GDM1 (cell line): ENCODE data around the gene ADA.
"Not testable (repeated sequence)": the region's sequence is repeated elsewhere in the genome, so short reads cannot be mapped to it uniquely, and the experiment has no call there.

Experiments used
- DNase-seq: peaks from one replicate; lab custom pipeline; 2025; lab: John Stamatoyannopoulos, UW

ADA gene

GRCh38 chr20:44651684-44652423 lies at the start of gene ADA:
Gene ADA, minus strand, starts transcription at chr20:44651699. Its CDS starts 92 bp downstream, at chr20:44651607.
- DNase-seq: peak; percentile 44

DNA sequence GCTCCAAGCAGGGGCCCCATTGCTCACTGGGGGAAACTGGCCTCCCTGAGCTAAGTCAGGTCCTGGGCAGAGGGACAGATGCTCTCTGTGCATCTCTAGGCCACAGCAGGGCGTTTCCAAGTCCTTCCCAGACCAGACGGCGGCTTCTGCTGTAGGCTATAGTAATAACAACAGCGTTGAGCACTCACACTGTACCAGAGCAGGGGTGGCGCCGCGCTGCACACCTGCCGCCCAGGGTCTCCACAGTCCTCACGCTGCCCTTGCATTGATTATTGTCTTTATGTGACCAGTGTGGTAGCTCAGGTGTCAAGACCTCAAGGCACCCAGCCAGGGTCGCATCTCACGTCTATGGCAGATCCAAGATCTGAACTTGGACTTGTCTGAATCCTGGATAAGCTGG lies 48.8 kb upstream of the ADA start:
- no peak for DNase-seq

GRCh38 chr20:44698351-44698750 lies 46.9 kb upstream of the ADA start:
- DNase-seq: no peak

DNA sequence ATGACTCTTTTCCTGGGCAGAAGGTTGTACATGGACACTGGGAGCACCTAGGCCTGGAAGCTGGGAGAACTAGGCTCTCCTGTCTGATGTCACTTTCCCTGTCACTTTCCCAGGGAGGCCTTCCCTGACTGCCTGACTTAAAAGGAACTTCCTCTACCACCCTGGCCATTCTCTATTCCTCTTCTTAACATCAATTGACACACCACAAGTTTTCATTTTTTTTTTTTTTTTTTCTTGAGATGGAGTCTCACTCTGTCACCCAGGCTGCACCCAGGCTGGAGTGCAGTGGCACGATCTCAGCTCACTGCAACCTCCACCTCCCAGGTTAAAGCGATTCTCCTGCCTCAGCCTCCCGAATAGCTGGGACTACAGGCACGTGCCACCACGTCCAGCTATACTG lies 45.5 kb upstream of the ADA start:
- not testable (repeated sequence) for DNase-seq

GRCh38 chr20:44696315-44696714 lies 44.8 kb upstream of the ADA start:
- no peak for DNase-seq

DNA sequence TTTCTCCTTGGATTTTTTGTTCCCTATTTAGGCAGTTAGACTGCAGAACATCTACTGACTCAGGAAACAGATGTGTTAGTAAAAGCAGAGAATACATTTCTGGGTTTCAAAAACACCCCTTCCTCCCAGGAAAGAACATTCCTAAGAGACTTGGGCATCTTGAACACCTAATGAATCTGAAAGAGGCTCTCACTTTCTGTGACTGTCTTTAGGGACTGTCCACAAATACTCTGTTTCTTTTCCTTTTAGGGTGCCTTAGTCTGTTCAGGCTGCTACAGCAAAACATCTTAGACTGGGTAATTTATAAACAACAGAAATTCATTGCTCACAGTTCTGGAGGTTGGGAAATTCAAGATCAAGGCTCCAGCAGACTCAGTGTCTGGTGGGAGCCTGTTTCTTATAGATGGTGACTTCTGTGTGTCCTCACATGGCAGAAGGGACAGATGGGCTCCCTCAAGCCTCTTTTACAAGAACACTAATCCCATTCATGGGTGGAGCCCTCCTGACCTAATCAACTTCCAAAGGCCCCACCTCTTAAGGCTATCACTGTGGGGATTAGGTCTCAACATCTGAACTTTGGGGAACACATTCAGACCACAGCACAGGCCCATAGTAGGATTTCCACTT lies 44.3 kb upstream of the ADA start:
- DNase-seq: no peak

DNA sequence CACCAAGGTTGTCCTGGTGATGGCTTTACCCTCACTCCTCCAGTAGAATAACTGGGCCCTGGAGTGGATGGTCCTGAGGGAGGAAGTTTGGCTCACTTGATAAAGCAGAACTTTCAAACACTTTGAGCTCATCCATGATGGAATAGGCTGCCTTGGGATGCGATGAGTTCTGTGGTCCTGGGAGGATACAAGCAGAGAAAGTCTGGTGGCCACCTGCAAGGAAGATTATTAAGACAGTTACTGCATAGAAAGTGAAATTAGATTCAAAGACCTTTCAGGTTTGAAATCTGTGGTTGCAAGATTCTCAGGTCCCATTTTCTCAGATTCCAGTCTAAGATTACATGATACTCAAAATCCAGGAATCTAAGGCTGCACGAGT lies 43.8 kb upstream of the ADA start:
- no peak for DNase-seq

DNA sequence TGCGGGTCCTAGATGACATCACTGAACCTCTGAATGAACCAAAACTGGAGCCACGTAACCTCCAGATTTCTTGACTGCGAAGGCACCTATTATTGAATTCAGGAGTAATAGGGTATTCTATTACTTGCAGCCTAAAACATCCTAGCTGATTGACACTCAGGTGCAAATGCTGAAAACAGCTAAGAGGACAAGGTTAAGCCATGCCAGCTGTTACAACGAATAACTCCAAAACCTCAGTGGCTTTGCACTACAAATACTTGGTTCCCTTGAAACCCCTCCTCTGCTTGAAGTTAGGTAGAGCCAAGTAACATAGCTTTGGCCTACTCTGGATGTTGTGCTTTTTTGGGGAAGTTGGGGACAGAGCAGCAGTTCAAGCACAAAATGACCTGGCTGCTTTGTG lies 42.7 kb upstream of the ADA start:
- no peak for DNase-seq

GRCh38 chr20:44693627-44694026 lies 42.1 kb upstream of the ADA start:
- no peak for DNase-seq

DNA sequence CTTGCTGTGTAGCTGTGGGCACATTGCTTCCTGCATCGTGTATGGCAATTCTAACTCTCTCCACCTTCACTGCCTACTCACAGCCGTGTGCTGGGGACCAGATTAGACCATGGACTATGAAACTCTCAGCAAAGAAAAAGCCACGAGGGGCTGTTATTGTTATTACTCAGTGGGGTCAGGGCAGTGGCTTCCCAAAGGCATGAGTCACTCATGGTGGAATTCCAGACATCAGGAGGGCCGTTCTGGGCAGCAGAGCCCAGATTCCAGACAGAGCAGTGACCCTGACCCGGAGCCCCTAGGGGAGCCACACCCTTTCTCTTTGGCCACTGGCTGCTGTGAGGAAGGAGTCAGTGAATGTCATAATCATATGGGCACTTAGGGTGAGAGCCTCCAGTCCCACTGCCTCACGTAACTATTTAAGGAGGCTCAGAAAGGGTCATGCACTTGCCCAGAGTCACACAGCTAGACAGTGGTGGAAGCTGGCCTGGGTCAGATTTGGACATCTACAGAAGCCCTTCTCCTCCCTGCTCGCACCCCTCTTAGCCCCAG lies 41.5 kb upstream of the ADA start:
- DNase-seq: no peak

- no peak for DNase-seq
Measured at GRCh38 chr20:44691424-44692423, 40.2 kb upstream of the ADA start.

DNA sequence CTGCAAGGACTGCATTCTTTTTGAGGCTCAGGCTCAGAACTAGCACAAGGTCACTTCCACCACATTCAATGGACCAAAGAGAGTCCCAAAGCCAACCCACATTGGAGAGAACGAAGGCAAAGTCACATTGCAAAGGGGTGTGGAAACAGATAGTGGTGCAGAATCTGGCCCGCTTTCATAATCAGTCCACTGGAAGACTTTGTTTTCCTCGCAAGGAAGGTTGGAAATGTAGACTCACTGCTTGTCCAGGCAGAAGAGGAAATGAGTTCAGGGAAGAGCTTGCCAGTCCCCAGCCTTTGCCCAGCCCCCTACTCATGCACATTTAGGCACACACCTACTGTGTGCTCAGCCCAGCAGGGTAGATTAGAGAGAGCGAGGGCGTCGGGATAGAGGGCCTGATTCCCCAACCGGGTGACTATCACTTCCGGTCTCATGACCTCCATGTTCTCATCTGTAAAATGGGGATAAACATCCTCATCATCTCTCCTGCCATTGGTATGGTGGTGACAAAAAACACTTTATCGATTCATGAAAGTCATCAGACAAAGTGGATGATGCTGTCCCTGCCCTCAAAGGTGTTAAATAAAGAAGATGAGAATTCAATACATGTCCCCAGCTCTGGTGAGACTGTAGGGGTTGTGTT lies 39.4 kb upstream of the ADA start:
- DNase-seq: no peak

- DNase-seq: no peak
Measured at GRCh38 chr20:44689809-44690208, 38.3 kb upstream of the ADA start.

DNA sequence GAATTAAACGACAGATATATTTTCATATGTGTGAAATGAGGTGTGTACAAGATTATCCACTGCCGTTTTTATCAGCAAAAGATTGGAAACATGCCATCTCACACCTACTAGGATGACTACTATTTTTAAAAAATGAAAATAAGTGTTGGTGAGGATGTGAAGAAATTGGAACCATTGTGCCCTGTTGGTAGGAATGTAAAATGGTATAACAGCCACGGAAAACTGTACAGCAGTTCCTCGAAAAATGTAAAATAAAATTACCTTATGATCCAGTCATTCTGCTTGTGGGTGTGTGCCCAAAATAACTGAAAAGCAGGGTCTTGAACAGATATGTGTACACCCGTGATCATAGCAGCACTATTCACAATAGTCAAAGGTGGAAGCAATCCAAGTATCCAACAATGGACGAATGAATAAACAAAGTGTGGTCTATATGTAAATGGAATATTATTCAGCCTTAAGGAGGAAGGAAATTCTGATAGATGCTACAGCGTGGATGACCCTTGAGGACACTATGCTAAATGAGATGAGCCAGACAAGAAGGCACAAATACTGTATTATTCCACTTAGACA lies 36.6 kb upstream of the ADA start:
- DNase-seq: no peak

DNA sequence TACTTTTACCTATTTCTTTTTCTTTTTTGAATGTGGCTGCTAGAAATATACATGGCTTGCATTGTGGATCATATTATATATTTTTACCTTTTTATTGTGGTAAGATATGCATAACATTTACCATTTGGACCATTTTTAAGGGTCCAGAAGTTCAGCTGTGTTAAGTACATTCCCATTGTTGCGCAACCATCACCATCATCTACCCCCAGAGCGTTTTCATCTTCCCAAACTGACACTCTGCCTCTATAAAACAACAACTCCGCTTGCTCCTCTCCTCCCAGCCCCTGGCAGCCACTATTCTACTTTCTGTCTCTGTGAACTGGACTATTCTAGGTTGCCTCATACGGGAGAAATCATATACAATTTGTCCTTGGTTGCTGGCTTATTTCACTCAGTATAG lies 35.4 kb upstream of the ADA start:
- DNase-seq: no peak

DNA sequence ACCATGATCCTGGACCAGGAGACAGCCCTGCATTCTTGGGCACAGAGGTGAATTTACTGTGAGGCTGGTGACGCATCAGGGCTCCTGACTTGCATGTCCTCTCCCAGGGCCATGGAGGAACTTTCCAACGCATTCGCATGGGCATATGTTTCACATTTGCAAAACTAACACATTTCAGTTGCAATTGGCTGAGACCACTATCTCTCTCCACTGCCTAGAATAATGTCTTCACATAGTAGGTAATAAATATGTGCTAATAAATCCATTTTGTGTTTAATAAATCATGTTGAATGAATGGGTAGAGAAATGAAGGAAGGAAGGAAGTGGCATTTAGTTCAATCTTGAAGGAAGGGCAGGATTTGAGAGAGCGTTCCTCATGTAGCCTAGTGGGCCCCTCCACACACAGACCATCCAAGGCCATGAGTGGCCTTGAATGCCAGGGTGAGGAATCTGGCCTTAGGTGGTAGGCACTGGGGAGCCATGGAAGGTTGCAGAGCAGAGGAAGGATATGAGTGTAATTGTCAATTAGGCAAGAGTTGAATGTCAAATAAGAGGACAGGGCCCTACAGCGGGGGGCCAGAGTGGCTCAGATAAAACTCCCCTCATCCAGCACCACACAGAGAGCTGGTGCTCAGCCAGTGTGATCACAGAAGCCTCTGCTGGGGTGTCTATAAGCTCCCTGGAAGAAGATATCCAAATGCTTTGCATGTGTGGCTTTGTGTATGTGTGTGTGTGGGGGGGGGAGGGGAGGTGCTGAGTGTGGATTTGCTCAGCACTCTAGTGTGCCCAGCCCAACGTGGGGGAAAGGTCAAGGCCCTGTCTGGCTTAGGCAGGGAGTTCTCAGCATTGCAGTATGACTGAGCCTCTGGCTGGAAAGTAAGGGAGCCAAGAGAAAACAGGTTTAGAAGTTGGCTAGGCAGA lies 32.8 kb upstream of the ADA start:
- no peak for DNase-seq

DNA sequence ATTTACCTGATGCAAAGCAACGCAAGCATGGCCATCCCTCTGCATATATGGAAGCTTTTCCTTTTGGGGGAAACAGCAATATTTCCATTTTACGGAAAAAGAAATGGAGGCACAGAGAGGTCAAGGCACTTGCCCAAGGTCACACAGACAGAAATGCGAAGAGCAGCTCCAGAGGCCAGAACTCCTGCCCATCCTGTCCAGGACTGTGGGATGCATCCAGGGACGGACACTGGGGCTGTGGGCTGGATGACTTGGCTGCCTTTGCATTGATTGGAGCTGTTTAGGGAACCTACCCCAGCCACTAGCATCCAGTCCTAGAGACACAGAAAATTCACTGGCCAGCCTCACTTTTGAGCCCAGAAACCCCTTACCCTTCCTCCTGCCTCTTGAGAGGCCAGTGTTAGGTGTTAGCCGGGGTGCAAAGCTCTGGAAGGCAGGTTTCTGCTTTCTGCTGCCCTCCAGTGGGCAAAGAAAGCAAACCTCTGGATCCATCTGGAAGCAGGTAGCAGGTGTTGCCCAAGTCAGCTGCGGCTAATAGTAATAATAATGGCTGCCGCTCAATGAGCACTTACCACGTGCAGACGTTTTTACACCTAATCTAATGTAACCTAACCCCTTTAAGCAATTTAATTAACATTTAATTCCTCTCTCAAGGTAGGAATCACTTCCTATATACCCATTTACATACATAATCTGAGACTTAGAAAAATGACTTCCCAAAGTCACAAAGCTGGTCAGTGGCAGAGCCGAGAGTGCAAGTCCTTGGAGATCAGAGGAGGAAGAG lies 32.0 kb upstream of the ADA start:
- peak; percentile 57 for DNase-seq

DNA sequence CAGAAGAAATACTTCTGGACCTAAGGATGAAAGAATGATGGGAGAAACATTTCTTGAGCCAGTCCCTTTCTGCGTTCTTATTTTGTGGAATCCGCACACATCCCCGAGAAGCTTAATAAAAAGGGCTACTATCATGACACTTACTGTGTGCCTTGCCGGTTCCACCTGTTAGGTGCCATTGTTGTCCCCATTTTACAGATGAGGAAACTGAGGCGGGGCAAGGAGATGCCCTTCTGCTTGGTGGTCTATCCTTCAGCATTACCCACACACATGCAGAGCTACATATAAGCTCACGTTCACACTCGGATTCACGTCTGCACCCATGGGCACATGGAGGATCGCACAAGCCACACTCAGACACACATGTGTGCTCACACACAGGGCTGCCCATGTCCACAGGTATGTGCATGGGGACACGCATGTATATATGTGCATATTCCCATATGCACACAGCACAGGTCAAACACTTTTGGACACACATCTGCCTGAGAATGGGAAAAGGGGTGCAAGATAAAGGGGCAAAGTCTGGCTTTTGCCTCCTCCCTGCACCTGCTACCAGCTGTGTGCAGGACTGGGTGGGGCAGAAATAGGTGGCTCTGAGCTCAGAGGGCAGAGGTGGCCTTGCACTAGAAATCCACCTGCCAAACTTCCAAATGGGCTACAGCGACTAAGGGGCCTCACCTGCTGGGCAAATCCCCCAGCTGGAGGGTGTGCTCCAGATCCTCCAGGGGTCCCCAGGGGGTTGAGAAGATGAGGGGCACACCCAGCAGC lies 30.5 kb upstream of the ADA start:
- DNase-seq: no peak
